HEK293T (cell line): ENCODE data around the gene ARID1B.

ENCODE experiments used
- CTCF ChIA-PET: fragments of 350-600 bp; formaldehyde crosslinking; extraction: SDS; loops from one replicate; lab custom pipeline; 2021; ENCODE audit warnings: antibody characterized with exemption, inconsistent platforms; lab: Yijun Ruan, JAX
- POLR2A ChIA-PET: fragments of 350-600 bp; formaldehyde crosslinking; extraction: SDS; loops from one replicate; lab custom pipeline; 2020; ENCODE audit warnings: antibody characterized with exemption, inconsistent platforms; lab: Yijun Ruan, JAX
- DNase-seq: peaks from one replicate; pipeline ENCODE4 v3.0.0; 2012; ENCODE audit warnings: mixed read lengths; ENCODE audit errors: extremely low spot score
- ARNT ChIP-seq: fragments of 450-650 bp; IDR thresholded peaks from 2 replicates; pipeline ENCODE4 v1.6.1; 2017; ENCODE audit warnings: mild to moderate bottlenecking
- BHLHE40 ChIP-seq: fragments of 450-650 bp; IDR thresholded peaks from 2 replicates; pipeline ENCODE4 v1.6.1; 2016; ENCODE audit warnings: mild to moderate bottlenecking, moderate library complexity, borderline replicate concordance
- CTBP1 ChIP-seq: fragments of 450-650 bp; IDR thresholded peaks from 2 replicates; pipeline ENCODE4 v1.6.1; 2016; ENCODE audit warnings: borderline replicate concordance
- ELF4 ChIP-seq: fragments of 450-650 bp; IDR thresholded peaks from 2 replicates; pipeline ENCODE4 v1.6.1; 2017; ENCODE audit warnings: antibody characterized with exemption
- FOXA1 ChIP-seq: fragments of 450-650 bp; IDR thresholded peaks from 2 replicates; pipeline ENCODE4 v1.6.1; 2016; ENCODE audit warnings: mild to moderate bottlenecking
- FOXK2 ChIP-seq: fragments of 450-650 bp; IDR thresholded peaks from 2 replicates; pipeline ENCODE4 v1.6.1; 2016; ENCODE audit warnings: mild to moderate bottlenecking
- FOXM1 ChIP-seq: fragments of 450-650 bp; IDR thresholded peaks from 2 replicates; pipeline ENCODE4 v1.6.1; 2017; ENCODE audit warnings: mild to moderate bottlenecking, borderline replicate concordance
- HDGF ChIP-seq: fragments of 450-650 bp; IDR thresholded peaks from 2 replicates; pipeline ENCODE4 v1.6.1; 2017; ENCODE audit warnings: antibody characterized with exemption, borderline replicate concordance
- L3MBTL2 ChIP-seq: fragments of 450-650 bp; conservative IDR thresholded peaks from 2 replicates; pipeline ENCODE4 v1.6.1; 2016; ENCODE audit warnings: mild to moderate bottlenecking
- LEF1 ChIP-seq: fragments of 450-650 bp; IDR thresholded peaks from 2 replicates; pipeline ENCODE4 v1.6.1; 2017; ENCODE audit warnings: mild to moderate bottlenecking, borderline replicate concordance
- NFRKB ChIP-seq: fragments of 450-650 bp; IDR thresholded peaks from 2 replicates; pipeline ENCODE4 v1.6.1; 2016; ENCODE audit warnings: mild to moderate bottlenecking, moderate library complexity
- SP1 ChIP-seq: fragments of 450-650 bp; IDR thresholded peaks from 2 replicates; pipeline ENCODE4 v1.6.1; 2017
- SUZ12 ChIP-seq: fragments of 450-650 bp; IDR thresholded peaks from 2 replicates; pipeline ENCODE4 v1.6.1; 2016; ENCODE audit warnings: mild to moderate bottlenecking
- TARDBP ChIP-seq: fragments of 450-650 bp; IDR thresholded peaks from 2 replicates; pipeline ENCODE4 v1.6.1; 2016
- ZNF384 ChIP-seq: fragments of 450-650 bp; IDR thresholded peaks from 2 replicates; pipeline ENCODE4 v1.6.1; 2016
- TF ChIP-seq, protein P1 (sequence below): fragments of 450-650 bp; IDR thresholded peaks from 2 replicates; pipeline ENCODE4 v1.6.1; 2016

Gene ARID1B

DNA sequence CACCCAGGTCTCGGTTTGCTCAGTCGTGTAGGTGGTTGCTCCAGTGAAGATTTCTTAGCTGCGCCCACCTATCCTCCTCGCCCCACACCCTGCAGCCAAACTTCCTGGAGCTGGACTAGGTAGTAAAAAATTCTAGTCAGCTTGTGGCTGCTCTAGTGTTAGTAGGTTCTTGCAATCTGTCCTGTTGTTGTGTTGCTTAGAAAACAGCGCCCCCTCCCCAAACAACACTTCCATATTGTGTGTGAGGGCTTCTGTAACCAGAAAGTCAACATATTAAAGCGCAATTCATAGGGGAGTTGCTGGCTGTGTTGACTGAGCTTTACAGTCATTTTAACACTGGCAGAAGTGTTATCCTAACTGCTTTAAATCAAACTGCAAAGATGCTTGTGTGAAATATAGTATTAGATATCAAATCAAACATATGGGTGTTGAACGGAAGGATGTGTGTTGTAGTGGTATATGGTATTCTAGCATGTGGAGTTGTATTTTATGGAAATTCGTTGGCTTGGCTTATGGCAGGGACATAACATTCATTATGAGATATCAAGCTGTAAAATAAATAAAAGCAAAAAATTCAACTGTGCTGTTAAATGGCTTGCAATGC, 122.5 kb downstream of the ARID1B start:
- CTCF ChIA-PET = interaction anchor here (1.2 kb wide), 1 partner anchor 26 kb away, joined by 3 read pairs; no protein-coding TSS in a partner anchor
- TF ChIP-seq BHLHE40 = no peak
- no peak for TF ChIP-seq ELF4
- TF ChIP-seq L3MBTL2 = no peak
- TF ChIP-seq CTBP1 = no peak
- TF ChIP-seq SP1 = no peak
- no peak for TF ChIP-seq ARNT
- no peak for TF ChIP-seq NFRKB
- no peak for TF ChIP-seq LEF1
- no peak for TF ChIP-seq HDGF
- TF ChIP-seq TARDBP = no peak
- no peak for TF ChIP-seq ZNF384
- no peak for TF ChIP-seq FOXA1
- TF ChIP-seq SUZ12 = no peak
- TF ChIP-seq FOXM1 = no peak
- POLR2A ChIA-PET = no interaction called here
- DNase-seq = no peak

DNA sequence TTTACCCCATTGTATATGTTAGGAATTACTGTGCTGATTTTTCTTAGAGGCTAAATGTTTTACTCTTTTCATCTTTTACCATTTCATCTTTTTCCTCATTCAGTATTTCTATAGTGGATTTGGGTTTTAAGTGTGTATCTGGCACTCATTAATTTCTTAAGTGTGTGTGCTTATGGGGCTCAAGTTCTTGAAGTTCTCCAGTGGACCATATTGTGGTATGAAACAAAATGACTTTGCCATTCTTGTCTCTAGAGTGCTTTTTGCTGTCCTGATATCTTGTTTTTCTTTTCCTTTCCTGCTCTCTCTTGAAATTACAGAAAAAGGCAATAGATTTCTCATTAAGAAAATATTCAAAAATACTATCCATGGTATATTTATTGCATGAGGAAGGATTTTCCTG, 123.1 kb downstream of the ARID1B start:
- ChIA-PET POLR2A (no interaction called here), CTCF (interaction anchor here (1.2 kb wide), 1 partner anchor 26 kb away, joined by 3 read pairs; no protein-coding TSS in a partner anchor)
- DNase-seq = no peak
- TF ChIP-seq FOXM1 = no peak

DNA sequence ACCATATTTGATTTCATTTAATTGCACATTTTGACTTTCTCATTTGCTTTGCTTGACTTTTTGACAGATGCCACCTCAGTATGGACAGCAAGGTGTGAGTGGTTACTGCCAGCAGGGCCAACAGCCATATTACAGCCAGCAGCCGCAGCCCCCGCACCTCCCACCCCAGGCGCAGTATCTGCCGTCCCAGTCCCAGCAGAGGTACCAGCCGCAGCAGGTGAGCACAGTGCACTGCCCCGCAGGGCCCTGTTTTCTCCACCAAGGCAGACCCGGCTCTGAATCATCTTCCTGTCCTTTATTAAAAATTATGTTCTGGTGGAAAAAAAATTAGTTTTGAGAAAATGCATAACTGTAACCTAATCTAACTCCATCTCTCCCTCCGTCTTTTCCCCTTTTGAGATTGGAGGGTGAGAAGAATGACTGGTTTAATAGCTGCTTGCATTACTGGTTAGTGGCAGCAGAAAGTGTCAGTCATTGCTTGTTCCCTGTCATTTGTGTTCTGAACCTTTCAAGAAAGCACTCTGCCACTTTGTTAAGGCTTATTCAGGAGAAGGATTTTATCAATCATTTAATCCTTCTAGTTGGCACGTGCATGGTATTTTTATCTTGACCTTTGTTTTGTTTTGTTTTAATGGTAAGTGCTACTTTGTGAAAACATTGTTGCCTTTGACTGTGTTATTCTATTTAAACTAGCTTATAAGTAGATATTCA, 124.3 kb downstream of the ARID1B start:
- ChIA-PET CTCF (no interaction called here), POLR2A (no interaction called here)
- DNase-seq = no peak
- TF ChIP-seq, protein P1, sequence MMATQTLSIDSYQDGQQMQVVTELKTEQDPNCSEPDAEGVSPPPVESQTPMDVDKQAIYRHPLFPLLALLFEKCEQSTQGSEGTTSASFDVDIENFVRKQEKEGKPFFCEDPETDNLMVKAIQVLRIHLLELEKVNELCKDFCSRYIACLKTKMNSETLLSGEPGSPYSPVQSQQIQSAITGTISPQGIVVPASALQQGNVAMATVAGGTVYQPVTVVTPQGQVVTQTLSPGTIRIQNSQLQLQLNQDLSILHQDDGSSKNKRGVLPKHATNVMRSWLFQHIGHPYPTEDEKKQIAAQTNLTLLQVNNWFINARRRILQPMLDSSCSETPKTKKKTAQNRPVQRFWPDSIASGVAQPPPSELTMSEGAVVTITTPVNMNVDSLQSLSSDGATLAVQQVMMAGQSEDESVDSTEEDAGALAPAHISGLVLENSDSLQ = peak; percentile 81
- no peak for TF ChIP-seq SUZ12

DNA sequence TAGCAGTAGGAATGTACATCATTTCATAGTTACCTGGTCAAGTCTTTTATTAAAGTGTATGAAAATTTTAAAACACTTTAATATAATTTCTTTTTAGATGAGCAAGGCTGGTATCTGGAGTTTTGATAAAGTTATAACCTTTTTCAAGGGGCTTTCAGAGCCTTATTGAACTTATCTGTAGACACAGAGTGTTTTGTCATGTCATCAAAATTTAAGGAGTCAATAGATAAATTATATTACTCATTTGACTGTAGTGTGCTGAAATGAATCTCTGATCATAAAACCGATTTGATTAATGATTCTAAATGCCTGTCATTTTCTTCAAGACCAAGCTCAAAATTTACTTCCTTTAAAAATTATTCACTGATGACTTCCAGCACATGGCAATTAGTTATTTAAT, 125.6 kb downstream of the ARID1B start:
- CTCF ChIA-PET = no interaction called here

DNA sequence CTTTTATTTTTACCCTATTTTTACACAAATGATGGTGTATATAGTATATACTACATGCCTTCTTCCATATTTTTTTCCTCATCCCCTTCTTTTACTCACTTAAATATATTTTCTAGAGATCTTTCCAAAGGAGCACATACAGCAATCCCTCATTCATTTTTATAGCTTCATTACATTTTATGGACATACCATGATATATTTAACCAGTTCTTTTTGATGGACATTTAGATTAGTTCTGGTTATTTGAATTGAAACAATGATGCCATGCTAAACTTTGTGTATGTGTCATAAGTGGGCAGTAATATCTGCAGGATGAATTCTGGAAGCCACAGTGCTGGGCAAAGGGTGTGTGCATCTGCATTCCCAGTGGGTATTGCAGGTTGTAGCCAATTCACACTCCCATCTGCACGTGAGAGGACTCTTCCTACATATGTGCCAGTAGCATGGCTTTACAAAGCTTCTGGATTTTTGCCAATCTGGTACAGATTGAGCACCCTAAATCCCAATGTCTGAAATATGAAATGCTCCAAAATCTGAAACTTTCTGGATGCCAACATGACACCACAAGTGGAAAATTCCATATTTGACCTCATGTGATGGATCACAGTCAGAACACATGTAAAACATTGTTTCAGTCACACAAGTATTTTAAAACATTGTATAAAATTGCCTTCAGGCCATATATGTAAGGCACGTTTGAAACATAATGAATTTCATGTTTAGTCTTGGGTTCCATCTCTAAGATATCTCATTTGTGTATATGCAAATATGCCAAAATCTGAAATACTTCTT, 127.2 kb downstream of the ARID1B start:
- TF ChIP-seq LEF1 = no peak
- TF ChIP-seq, protein P1 = peak; percentile 53
- ChIA-PET POLR2A (no interaction called here), CTCF (no interaction called here)
- DNase-seq = no peak

More for the DNA sequence above, 125.6 kb downstream of the ARID1B start:
- no peak for TF ChIP-seq LEF1
- no peak for TF ChIP-seq HDGF
- TF ChIP-seq NFRKB = no peak
- TF ChIP-seq SP1 = no peak
- TF ChIP-seq SUZ12 = no peak
- TF ChIP-seq ZNF384 = 0 out of 2 replicates have a peak, but pooled peaks have one; percentile 5
- TF ChIP-seq L3MBTL2 = no peak
- TF ChIP-seq FOXK2 = no peak
- TF ChIP-seq, protein P1 = peak; percentile 79
- no peak for TF ChIP-seq ELF4
- no peak for TF ChIP-seq TARDBP
- TF ChIP-seq BHLHE40 = no peak
- TF ChIP-seq FOXM1 = no peak
- POLR2A ChIA-PET = no interaction called here
- no peak for DNase-seq

DNA sequence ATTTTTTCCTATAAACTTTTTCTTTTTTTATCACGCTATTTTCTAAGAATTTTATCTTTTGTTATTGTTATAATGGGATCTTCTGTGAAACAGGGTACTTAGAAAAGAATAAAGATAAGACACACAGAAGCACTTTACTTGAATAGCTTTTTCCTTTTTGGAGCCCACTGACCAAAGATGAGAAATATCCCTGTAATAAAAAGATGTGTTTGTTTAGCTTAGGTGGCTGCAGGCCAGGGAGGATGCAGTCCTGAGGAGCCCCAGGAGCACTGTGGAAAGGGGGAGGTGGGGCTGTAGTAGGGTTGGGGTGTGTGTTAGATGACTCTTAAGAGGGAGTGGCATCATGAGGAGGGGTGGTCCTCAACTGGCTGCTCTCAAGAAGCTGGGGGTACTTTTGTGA, 128.6 kb downstream of the ARID1B start:
- no peak for DNase-seq
- CTCF ChIA-PET = no interaction called here
- POLR2A ChIA-PET = interaction anchor here (1.0 kb wide), 1 partner anchor 115 kb away, joined by 3 read pairs; no protein-coding TSS in a partner anchor
- TF ChIP-seq LEF1 (no peak), SP1 (no peak), FOXM1 (no peak), SUZ12 (no peak), TARDBP (no peak), HDGF (no peak), ZNF384 (no peak), FOXA1 (no peak), FOXK2 (no peak), ELF4 (no peak), BHLHE40 (no peak), ARNT (no peak), NFRKB (no peak), CTBP1 (no peak)
